ENCODE measurements around the gene HEATR1.
A peak's percentile ranks its signal among the peaks of the same experiment; 100 is the strongest.
"Not testable (repeated sequence)": the region's sequence is repeated elsewhere in the genome, so short reads cannot be mapped to it uniquely, and the experiment has no call there.

The HEATR1 gene, protein sequence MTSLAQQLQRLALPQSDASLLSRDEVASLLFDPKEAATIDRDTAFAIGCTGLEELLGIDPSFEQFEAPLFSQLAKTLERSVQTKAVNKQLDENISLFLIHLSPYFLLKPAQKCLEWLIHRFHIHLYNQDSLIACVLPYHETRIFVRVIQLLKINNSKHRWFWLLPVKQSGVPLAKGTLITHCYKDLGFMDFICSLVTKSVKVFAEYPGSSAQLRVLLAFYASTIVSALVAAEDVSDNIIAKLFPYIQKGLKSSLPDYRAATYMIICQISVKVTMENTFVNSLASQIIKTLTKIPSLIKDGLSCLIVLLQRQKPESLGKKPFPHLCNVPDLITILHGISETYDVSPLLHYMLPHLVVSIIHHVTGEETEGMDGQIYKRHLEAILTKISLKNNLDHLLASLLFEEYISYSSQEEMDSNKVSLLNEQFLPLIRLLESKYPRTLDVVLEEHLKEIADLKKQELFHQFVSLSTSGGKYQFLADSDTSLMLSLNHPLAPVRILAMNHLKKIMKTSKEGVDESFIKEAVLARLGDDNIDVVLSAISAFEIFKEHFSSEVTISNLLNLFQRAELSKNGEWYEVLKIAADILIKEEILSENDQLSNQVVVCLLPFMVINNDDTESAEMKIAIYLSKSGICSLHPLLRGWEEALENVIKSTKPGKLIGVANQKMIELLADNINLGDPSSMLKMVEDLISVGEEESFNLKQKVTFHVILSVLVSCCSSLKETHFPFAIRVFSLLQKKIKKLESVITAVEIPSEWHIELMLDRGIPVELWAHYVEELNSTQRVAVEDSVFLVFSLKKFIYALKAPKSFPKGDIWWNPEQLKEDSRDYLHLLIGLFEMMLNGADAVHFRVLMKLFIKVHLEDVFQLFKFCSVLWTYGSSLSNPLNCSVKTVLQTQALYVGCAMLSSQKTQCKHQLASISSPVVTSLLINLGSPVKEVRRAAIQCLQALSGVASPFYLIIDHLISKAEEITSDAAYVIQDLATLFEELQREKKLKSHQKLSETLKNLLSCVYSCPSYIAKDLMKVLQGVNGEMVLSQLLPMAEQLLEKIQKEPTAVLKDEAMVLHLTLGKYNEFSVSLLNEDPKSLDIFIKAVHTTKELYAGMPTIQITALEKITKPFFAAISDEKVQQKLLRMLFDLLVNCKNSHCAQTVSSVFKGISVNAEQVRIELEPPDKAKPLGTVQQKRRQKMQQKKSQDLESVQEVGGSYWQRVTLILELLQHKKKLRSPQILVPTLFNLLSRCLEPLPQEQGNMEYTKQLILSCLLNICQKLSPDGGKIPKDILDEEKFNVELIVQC (N-terminal part only)

DNA sequence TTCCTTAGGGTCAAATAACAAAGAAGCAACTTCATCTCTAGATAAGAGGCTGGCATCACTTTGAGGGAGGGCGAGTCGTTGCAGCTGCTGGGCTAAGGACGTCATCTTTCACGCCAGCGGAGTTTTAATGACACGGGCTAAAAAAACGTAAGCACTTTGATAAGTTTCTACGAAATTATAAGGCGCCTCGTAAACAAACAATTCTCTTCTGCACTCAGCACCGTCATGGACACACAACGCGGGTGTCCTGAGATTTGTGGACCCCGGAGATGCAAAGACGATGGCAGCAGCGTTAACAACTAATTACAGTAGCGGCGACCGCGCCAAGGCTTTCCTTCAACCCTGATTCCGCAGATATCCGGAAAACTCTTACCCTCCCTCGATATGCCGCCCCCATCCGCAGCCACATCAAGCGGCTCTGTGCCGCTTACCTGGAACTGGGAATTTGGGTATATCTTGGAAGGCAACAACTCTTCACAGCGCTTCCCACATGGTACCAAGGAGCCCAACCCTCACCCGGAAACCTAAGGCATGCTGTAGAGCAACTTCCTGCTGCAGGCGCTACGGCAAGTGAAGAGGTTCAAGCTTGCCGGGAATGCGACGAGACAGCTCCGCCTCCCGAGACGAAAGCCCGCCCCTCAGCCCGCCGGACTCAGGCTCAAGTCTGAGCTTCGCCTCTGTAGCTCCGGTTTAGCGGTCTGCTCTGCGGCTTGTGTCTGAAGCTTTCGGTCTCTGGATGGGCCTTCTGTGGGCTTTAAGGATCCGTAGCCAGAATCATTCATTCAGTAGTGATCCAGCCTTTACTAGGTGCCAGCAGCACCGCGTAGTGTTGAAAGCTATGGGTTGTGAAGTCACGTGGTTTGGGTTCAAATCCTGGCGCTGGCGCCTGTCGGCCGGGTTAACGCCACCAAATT lies at the start of gene HEATR1:
TSS of gene HEATR1 (minus strand) at position 526 of the 914 bp plus-strand sequence. CDS start at position 105, 421 bp downstream.
- peak; percentile 66 for DNase-seq

DNA sequence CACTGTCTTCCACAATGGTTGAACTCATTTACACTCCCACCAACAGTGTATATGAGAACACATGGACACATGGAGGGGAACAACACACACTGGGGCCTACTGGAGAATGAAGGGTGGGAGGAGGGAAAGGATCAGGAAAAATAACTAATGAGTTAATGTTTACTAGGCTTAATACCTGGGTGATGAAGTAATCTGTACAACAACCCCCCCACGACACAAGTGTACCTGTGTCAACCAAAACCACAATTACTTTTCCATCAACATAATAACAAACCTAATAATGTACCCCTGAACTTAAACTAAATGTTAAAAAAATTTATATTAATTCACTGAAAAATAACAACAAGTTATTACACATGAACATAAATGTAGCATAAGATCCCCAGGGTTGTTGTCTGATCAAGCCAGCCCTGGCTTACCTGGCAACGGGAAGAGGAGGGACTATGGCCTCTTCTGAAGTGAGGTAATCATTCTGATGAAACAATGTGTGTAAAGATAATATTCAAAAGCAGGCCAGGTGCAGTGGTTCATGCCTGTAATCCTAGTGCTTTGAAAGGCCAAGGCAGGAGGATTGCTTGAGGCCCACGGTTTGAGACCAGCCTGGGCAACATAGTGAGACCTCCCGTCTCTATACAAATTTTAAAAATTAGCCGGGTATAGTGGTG lies 40.8 kb upstream of the HEATR1 start:
- DNase-seq: no peak

DNA sequence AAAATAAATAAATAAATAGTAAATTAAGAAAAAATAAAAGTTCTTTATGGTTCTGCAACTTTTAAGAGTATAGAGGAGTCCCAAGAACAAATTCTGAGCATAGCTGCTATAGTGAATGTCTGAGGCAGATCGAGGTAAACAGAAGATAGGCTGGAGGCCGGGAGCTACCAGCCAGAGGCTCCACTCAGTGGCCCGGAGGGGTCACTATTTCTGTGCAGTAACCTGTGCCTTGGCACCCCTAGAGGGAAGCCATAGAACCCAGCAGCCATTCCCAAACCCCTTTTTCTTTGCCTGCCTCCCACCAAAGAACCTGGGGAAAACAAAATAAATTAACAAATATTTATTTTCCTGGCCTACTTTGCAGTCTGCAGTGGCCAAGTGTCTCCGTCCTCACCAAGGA lies 38.4 kb upstream of the HEATR1 start:
- no peak for DNase-seq

DNA sequence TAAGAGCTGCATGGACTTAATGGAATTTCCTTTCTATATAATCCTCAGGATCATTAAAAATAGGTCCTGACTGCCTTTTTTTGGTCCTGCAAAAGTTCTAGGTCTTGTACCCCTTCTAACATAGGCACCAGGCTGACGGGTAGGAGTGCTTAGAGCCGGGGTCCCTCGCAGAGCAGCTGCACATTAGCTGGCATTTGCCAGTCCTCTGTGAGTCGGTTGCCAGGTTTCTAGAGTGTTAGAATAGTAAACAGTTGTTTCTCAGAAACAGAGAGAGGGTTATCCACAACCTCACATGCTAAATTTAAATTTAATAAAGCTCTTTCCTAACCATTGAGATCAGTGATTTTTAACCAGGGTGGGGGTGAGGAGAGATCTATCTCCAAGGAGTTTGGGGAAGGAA lies 35.4 kb upstream of the HEATR1 start:
- no peak for DNase-seq

DNA sequence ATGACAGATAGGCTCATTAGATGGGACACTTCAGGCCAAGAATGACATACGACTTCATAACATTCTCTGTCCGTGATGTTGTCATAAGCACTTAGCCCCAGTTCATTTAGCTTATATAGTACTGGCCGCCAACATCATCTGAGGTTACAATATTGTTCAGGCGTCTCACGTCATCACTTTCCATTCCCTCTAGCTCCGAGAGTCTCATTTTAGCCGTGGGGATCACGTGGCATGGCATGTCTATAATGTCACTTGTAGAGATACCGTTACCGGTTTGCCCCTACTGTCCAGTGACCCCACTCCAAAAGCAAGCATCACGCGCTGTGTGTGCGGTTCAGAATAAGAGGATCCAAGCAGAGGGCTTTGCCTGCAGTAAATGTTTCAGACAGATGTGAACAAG lies 34.6 kb upstream of the HEATR1 start:
- DNase-seq: no peak

DNA sequence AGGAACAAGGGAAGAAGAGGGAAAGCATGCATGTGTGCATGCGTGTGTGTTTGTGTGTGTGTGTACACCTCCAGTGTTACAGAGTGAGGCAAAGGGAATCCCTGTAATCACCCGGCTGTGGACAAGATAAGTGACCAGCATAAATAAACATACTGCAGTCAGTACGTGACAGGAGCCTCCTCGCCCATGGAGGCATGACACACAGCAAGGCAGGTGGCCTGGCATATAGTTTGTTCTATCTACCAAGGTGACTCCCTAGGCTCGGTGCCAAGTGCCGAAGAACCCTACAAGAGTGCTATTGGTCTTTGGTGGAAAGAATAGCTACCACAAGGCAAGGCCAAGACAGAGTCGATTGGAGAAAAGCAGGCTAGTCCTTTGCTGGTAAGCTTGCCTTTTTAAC lies 31.7 kb upstream of the HEATR1 start:
- DNase-seq: no peak

DNA sequence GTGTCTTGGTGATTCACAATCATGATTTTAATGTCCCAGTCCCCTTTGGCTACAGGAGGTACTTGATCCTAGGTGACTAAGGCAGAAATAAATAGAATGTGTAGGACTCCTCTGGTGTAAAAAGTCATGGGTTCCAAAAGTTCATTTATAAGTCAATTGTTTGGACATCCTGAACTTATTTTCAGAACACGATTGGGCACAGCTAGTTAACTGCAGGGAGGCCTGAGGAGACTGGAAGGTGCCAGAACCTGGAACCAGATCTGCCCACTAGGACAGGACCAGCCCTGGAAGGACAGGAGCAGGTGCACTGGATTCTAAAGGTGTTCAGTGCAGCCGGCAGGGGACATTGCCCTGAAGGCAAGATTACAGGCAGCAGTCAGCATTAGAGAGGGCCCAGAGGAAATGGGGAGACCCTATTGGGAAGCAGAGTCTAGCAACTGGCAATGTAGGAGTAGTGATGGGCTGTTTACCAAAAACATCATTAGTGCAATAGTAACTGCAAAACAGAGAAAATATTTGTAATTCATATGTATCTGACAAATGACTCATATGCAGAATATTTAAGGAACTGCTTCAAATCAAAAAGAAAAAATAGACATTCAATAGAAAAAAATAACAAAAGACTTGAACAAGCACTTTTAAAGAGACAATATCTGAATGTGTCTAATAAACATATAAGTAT lies 23.6 kb upstream of the HEATR1 start:
- DNase-seq: no peak

DNA sequence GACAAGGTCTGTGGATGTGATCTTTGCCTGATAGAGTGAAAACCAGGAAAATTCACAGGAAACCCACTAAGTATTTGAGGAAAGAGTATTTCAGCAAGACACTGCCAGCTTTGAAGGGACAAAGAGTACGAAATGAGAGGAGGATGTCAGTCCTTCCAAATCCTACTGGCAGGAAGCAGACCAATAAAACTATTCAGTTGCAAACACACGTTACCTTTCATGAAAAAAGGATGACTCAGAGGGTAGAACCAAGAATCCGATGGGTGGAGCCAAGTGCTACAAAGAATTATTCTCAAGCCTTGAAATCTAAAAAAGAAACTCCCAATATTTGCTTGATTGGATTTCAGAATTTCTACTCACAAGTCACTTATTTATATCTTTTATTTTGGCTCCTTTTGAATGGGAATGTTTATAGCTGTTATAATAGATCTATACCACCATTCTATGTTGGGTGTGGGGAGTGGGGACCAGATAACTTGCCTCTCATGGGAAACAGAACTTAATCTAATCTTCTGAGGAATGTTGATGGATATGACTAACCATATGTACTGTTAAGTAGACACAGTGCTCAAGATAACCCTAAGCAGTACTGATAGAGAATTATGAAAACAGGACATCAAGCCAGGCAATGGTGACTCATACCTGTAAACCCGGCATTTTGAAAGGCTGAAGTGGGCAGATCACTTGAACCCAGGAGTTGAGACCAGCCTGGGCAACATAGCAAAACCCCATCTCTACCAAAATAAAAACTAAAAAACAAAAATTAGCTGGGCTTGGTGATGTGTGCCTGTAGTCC lies 19.3 kb upstream of the HEATR1 start:
- no peak for DNase-seq

DNA sequence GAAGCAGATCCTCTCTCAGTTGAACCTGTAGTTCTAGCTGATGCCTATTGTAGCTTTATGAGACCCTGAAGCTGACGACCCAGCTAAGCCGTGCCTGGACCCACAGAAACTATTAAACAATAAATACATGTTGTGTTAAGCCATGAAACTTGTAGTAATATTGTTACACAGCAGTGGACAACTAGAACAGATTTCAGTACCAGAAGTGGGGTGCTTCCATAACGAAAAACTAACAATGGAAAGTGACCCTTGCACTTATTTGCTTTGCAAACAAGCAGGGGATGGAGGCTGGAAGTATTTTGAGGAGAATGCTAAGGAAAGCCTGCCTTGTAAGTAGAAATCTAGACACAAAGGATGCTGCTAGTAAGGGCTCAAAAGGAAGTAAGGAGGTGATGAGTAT lies 18.1 kb upstream of the HEATR1 start:
- DNase-seq: no peak

DNA sequence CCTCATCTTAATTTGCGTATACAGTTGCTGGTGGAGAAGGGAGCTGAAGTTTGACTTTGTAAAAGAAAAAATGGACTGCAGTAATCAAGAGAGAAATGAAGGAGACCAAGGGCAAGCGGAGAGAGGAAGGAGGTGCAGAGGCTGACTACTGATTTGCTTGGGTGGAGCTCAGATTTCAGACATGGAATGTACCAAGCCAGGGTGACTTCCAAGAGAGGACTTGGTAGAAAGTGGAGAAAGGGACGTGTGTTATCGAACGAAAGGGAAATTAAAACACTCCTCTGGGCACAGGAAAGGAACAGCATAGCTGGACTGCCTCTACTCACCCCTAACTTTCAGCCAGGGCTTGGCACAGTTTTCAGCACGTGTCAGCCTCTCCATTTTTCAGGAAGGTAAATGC lies 15.1 kb upstream of the HEATR1 start:
- no peak for DNase-seq

DNA sequence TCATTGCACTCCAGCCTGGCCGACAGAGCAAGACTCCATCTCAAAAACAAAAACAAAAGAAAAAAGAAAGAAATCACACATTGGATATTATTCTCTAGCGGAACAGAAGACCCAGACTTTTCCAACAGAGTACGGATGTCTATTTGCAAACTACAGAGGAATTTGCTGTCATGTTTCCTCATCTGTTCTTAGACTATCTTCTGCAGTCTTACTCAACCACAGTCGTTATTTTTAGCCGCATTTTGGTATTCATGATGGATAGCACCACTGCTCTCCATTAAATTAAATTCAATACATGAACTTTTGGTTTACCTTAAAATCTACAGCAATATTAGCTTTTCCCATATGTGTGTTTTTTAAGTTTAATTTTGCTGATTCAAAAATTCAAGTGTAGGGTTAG lies 14.2 kb upstream of the HEATR1 start:
- DNase-seq: no peak

DNA sequence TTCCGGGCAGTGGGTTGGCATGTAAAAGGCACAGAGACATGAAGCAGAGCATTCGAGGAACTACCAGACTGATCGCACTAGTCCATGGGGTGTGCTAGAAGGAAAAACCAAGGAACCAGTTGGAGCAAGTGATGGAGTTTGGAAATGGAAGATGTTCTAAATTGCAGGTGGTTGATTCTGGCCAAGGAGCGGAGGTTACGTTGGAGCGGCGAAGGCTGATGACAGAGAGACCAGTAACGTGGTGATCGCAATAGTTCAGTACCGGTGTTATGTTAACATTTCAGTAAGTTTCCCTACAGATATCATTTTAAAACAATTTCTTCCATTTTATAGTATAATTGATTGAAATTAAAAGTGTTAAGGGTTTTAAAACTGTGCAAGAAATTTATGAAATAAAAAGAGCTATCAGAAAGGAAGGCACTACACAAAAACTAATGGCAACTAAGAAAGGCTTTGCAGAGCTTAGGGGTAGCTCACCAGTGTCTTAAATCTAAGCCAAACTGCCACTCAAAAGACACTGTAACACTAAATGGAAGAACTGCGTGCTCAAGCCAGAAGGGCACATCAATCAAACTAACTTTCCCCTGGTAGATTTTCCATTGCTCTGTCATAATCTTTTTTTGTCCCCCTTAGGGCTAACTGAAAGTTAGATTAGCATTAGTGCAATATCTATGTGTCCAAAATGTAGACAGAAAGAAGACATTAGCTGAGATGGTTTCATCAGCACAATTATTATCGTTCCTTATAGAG lies 11.3 kb upstream of the HEATR1 start:
- DNase-seq: no peak

DNA sequence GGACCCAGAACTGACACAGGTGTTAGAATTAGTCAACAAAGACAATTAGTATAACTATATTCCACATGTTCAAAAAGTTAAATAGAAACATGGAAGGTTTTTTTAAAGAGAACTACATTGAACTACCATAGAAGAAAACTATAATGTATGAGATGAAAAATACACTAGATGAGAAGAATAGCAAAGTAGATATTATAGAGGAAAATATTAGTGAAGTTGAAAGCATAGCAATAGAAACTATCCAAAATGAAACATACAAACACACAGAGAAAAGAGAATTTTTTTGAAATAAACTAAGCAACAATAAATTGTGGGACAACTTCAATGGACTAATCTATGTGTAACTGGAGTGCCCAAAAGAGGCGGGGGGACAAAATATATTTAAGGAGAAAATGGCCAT lies 8.0 kb upstream of the HEATR1 start:
- no peak for DNase-seq

DNA sequence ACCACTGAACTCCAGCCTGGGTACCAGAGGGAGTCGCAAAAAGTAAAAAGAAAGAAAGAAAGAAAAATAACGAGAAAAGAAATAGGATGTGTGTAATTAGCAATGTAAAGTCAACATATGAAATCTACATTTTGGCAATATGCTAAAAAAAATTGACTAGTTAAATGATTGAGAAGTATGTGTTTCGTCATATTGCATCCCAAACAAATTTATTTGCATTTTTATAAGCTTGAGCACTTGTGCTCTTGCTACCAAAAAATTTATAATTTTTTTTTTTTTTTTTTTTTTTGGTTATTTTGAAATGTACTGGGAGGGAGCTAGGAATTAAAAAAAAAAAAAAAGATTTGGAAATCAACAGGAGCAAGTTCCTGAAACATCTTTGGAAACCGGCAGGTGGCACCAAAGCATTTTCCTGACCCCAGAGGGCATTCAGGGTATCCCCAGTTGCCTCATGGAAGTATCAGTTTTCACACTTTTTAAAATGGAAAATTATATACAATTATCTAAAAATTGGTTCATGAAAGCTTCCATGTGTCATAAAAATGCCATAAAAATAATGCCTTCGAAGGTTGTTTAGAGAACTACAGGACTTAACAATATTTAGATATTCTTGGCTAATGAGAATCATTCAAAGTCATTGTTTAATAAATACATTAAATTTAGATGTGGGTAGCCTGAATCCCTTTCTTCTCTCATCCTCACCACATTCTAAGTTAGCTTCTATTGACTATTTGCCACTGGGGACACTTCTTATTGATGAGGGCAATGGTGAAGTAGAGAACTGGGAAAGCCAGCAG lies 4.8 kb upstream of the HEATR1 start:
- DNase-seq: no peak

DNA sequence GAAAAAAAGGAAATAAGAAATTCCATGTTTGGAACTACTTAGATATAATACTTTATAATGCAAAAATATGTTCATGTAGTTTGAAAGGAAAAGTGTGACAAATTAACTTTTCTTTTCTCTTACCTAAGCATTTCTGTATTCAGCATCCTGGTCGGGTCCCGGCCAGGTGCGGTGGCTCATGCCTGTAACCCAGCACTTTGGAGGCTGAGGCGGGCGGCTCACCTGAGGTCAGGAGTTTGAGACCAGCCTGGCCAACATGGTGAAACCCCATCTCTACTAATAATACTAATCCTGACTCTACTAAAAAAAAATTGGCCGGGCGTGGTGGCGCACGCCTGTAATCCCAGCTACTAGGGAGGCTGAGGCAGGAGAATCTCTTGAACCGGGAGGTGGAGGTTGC lies 3.3 kb upstream of the HEATR1 start:
- DNase-seq: not testable (repeated sequence)

DNA sequence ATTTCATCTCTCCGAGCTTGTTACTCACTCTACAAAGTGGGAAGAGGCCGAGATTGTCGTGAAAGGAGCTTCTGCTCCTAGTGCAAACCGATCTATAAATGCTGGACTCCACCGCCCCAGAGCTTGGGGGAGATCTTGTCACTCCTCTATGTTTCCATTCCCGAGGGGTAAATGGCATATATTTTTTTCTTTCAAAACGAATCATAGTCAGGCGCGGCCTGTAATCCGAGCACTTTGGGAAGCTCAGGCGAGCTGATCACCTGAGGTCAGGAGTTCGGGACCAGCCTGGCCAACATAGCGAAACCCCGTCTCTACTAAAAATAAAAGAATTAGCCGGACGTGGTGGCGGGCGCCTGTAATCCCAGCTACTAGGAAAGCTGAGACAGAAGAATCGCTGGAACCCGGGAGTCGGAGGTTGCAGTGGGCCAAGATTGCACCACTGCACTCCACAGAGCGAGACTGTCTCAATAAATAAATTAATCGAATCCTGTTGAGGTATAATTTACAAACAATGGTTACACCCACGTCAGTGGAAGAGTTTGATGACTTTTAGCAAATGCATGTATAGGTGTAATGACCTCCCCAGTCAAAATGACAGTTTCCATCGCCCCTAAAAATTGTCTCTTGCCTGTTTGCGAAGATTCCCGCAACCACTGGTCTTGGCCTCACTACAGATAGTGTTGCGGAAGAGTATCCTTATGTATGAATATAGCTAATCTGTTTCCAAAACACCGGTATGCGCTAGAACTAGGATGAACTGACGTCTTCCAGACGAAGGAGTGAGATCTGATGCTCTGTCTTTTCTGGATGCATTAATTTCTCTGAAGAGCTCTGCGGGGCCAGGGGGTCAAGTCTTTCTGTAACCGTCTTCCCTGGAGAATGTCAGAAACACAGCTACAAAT lies 840 bp upstream of the HEATR1 start:
- DNase-seq: no peak

DNA sequence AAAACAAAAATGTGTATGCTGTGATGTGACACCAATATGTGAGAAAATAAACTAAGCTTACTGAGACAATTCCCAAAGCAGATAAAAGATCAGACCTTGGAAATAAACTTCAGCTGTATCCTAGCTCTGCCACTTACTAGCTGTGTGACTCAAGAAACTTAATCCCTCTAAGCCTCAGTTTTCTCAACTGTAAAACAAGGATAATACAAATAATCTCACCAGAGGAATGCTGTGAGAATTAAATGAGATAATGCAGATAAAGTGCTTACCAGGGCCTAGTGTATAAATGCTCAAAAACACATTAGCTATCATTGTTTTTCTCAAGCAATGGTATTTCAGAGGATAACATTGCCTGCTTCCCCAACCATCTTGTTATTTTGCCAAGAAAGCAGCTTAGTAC lies 2.1 kb downstream of the HEATR1 start:
- DNase-seq: no peak

All from NCI-H1417 treated with DMSO at 0.1 percent for 48 hours (cell line).